Left forelimb (tissue), 1 donor: ENCODE measurements around the gene MMP3.
"Not testable (repeated sequence)": the region's sequence is repeated elsewhere in the genome, so short reads cannot be mapped to it uniquely, and the experiment has no call there.

ENCODE experiments used
- DNase-seq: peaks from one replicate; pipeline ENCODE4 v3.0.0-alpha.2; 2018; ENCODE audit warnings: low spot score

MMP3 gene

GRCh38 chr11:102843489-102843888 lies at the start of gene MMP3:
Gene MMP3 (minus strand): TSS chr11:102843609. CDS start chr11:102843546, 63 bp downstream.
- no peak for DNase-seq

GRCh38 chr11:102891736-102892135 lies 48.3 kb upstream of the MMP3 start:
- DNase-seq = no peak

- no peak for DNase-seq
These were observed 43.6 kb upstream of the MMP3 start for GRCh38 chr11:102886999-102887398.

GRCh38 chr11:102883141-102883540 lies 39.7 kb upstream of the MMP3 start:
- DNase-seq = no peak

GRCh38 chr11:102882389-102883024 lies 39.1 kb upstream of the MMP3 start:
- no peak for DNase-seq

GRCh38 chr11:102879801-102880200 lies 36.4 kb upstream of the MMP3 start:
- no peak for DNase-seq

GRCh38 chr11:102878595-102878994 lies 35.2 kb upstream of the MMP3 start:
- no peak for DNase-seq

- DNase-seq = no peak
These were observed 31.4 kb upstream of the MMP3 start, which contains the start of gene MMP12 for GRCh38 chr11:102874852-102875251. Gene MMP12 (minus strand): TSS chr11:102874982. CDS start chr11:102874937, 45 bp downstream.

GRCh38 chr11:102869354-102869964 lies 26.1 kb upstream of the MMP3 start:
- not testable (repeated sequence) for DNase-seq

GRCh38 chr11:102868339-102868738 lies 24.9 kb upstream of the MMP3 start:
- no peak for DNase-seq

- no peak for DNase-seq
These were observed 21.3 kb upstream of the MMP3 start for GRCh38 chr11:102864724-102865123.

- DNase-seq = no peak
These were observed 10.5 kb upstream of the MMP3 start for GRCh38 chr11:102853956-102854355.

GRCh38 chr11:102853055-102853454 lies 9.6 kb upstream of the MMP3 start:
- no peak for DNase-seq

GRCh38 chr11:102850973-102851745 lies 7.8 kb upstream of the MMP3 start:
- DNase-seq = no peak

GRCh38 chr11:102849311-102849710 lies 5.9 kb upstream of the MMP3 start:
- no peak for DNase-seq

GRCh38 chr11:102846292-102846691 lies 2.9 kb upstream of the MMP3 start:
- no peak for DNase-seq

- DNase-seq = no peak
These were observed 479 bp downstream of the MMP3 start for GRCh38 chr11:102842930-102843329.

- DNase-seq = no peak
These were observed 3.4 kb downstream of the MMP3 start for GRCh38 chr11:102840018-102840417.

- no peak for DNase-seq
These were observed 5.8 kb downstream of the MMP3 start for GRCh38 chr11:102837646-102838045.

- no peak for DNase-seq
These were observed 6.3 kb downstream of the MMP3 start for GRCh38 chr11:102837156-102837555.

- no peak for DNase-seq
These were observed 7.0 kb downstream of the MMP3 start for GRCh38 chr11:102836290-102836875.

GRCh38 chr11:102833731-102834130 lies 9.7 kb downstream of the MMP3 start:
- no peak for DNase-seq

GRCh38 chr11:102832612-102833011 lies 10.8 kb downstream of the MMP3 start:
- DNase-seq = no peak
